Neural progenitor cell (in vitro differentiated cells): ENCODE results near the gene LRP1B. TPM values are rescaled to one million over a fixed set of nuclear protein-coding genes. Genes with fewer than 3 reads are reported as not detected.
"Not testable (repeated sequence)": the region's sequence is repeated elsewhere in the genome, so short reads cannot be mapped to it uniquely, and the experiment has no call there.

Experiments used
- DNase-seq: peaks from one replicate; pipeline ENCODE4 v3.0.0-alpha.2; 2016; ENCODE audit warnings: low spot score
- H2AFZ ChIP-seq: fragments of 200-600 bp; sonication (generic); replicated peaks from 2 replicates; pipeline ENCODE4 v1.6.1; 2016; ENCODE audit warnings: antibody characterized with exemption
- H3F3A ChIP-seq: fragments of 200-600 bp; sonication (generic); 2 replicates; pipeline ENCODE4 v1.6.1; 2016; ENCODE audit warnings: antibody characterized with exemption, low read depth
- H3K27ac ChIP-seq: fragments of 200-600 bp; sonication (generic); 2 replicates; pipeline ENCODE4 v1.5.1; 2016; ENCODE audit warnings: mild to moderate bottlenecking
- H3K27me3 ChIP-seq: fragments of 200-600 bp; sonication (generic); 2 replicates; pipeline ENCODE4 v1.6.1; 2016; ENCODE audit warnings: mild to moderate bottlenecking, moderate library complexity
- H3K36me3 ChIP-seq: fragments of 200-600 bp; sonication (generic); 2 replicates; pipeline ENCODE4 v1.5.1; 2016
- H3K4me1 ChIP-seq: fragments of 200-600 bp; sonication (generic); 2 replicates; pipeline ENCODE4 v1.6.1; 2016; ENCODE audit warnings: mixed run types
- H3K4me2 ChIP-seq: fragments of 200-600 bp; sonication (generic); 2 replicates; pipeline ENCODE4 v1.6.1; 2016
- H3K4me3 ChIP-seq: fragments of 200-600 bp; sonication (generic); 2 replicates; pipeline ENCODE4 v1.5.1; 2016
- H3K79me2 ChIP-seq: fragments of 200-600 bp; sonication (generic); 2 replicates; pipeline ENCODE4 v1.6.1; 2016; ENCODE audit warnings: low read depth
- H3K9ac ChIP-seq: fragments of 200-600 bp; sonication (generic); 2 replicates; pipeline ENCODE4 v1.6.1; 2016
- H3K9me3 ChIP-seq: fragments of 200-600 bp; sonication (generic); 2 replicates; pipeline ENCODE4 v1.5.1; 2016; ENCODE audit warnings: low read depth
- H4K20me1 ChIP-seq: fragments of 200-600 bp; sonication (generic); 2 replicates; pipeline ENCODE4 v1.6.1; 2016; ENCODE audit warnings: low read depth
- H3K27ac Mint-ChIP-seq: 3 replicates; pipeline ENCODE4 v1.8.0; 2021; ENCODE audit warnings: mixed read lengths
- H3K27me3 Mint-ChIP-seq: 2 replicates; pipeline ENCODE4 v1.8.0; 2022; ENCODE audit warnings: low read depth, mild to moderate bottlenecking, inconsistent platforms, moderate library complexity, mixed read lengths; ENCODE audit not compliant: insufficient read depth
- H3K36me3 Mint-ChIP-seq: 3 replicates; pipeline ENCODE4 v1.8.0; 2021; ENCODE audit warnings: mixed read lengths
- H3K4me1 Mint-ChIP-seq: 3 replicates; pipeline ENCODE4 v1.8.0; 2021; ENCODE audit warnings: mixed read lengths
- H3K4me3 Mint-ChIP-seq: 3 replicates; pipeline ENCODE4 v1.8.0; 2021; ENCODE audit warnings: mild to moderate bottlenecking, moderate library complexity, mixed read lengths
- H3K9me3 Mint-ChIP-seq: 3 replicates; pipeline ENCODE4 v1.8.0; 2020; ENCODE audit warnings: mixed read lengths
- EZH2 ChIP-seq: fragments of 200-600 bp; sonication (generic); IDR thresholded peaks from 2 replicates; pipeline ENCODE4 v1.6.1; 2017; ENCODE audit warnings: antibody characterized with exemption, mild to moderate bottlenecking, moderate library complexity
- EZH2phosphoT487 ChIP-seq: fragments of 200-600 bp; sonication (generic); IDR thresholded peaks from 2 replicates; pipeline ENCODE4 v1.6.1; 2017; ENCODE audit warnings: antibody characterized with exemption
- total RNA-seq: library from RNA; depleted of rRNA; stranded (reverse); fragments of >200 nt; gene quantifications from 2 replicates; pipeline ENCODE4 v1.2.3, GENCODE V29; 2015; ENCODE audit warnings: low replicate concordance
- TF ChIP-seq, protein P1 (sequence below): fragments of 200-600 bp; sonication (generic); IDR thresholded peaks from 2 replicates; pipeline ENCODE4 v1.5.1; 2017; ENCODE audit warnings: antibody characterized with exemption, mild to moderate bottlenecking

The LRP1B gene
- total RNA-seq, 1 donor from 2014 or later = not detected

DNA sequence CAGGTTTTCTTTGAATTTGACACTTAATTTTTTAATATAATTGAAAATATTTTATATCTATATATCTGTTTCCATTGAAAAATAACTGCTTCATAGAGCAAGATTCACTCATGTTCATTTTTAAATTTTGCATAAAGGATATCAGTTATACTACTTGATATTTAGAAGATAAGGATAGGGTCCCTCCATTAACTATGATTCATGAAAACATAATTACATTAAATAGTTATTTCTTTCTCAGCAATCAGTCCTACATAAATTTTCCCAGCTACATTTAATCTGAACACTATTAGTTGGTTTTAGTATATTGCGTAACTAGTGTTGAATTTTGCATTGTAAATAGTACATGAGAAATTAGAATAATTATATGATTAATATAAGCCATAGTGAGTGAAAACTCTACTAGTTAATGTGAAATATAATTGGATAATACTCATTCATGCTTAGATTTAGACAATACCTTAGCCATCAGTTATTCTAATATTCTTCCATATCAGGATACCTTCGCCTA, 42.7 kb downstream of the LRP1B start:
- H3K27ac ChIP-seq = no peak overlapping the region
- H3K4me3 Mint-ChIP-seq = no peak overlapping the region
- no peak for DNase-seq

DNA sequence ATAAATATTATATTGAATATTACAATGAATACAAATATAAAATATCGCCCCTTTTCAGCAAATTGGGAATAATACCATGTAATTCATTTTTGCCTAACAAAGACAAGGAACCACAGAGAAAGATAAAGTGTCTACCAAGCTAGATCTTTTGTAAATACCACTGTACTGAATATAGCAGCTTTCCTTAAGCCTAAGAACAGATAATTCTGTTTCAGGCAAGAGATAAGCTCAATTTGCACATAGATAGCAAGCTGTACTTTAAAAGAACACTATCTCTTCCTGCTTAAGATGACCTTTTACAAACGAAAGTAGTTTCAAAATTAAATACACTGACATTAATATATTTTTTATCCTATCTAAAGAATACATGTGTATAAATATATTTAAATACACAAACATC, 43.2 kb downstream of the LRP1B start:
- not testable (repeated sequence) for DNase-seq

More for the DNA sequence above, 42.7 kb downstream of the LRP1B start:
- Histone ChIP-seq H2AFZ (no peak overlapping the region), H3K4me1 (no peaks in the 10 kb centered on the region), H3K9me3 (no peaks in the 10 kb centered on the region), H3F3A (no peaks in the 10 kb centered on the region), H3K36me3 (no peaks in the 10 kb centered on the region), H3K79me2 (no peaks in the 10 kb centered on the region), H4K20me1 (no peaks in the 10 kb centered on the region), H3K27me3 (no peaks in the 10 kb centered on the region), H3K4me2 (no peak overlapping the region), H3K4me3 (no peak overlapping the region), H3K9ac (no peak overlapping the region)
- Mint-ChIP-seq H3K36me3 (no peaks in the 10 kb centered on the region), H3K9me3 (no peaks in the 10 kb centered on the region), H3K27me3 (peaks cover 2% of the 10 kb centered on the region), H3K27ac (no peak overlapping the region), H3K4me1 (no peaks in the 10 kb centered on the region)
- no peak for TF ChIP-seq EZH2
- TF ChIP-seq EZH2phosphoT487 = no peak
- TF ChIP-seq, protein P1, sequence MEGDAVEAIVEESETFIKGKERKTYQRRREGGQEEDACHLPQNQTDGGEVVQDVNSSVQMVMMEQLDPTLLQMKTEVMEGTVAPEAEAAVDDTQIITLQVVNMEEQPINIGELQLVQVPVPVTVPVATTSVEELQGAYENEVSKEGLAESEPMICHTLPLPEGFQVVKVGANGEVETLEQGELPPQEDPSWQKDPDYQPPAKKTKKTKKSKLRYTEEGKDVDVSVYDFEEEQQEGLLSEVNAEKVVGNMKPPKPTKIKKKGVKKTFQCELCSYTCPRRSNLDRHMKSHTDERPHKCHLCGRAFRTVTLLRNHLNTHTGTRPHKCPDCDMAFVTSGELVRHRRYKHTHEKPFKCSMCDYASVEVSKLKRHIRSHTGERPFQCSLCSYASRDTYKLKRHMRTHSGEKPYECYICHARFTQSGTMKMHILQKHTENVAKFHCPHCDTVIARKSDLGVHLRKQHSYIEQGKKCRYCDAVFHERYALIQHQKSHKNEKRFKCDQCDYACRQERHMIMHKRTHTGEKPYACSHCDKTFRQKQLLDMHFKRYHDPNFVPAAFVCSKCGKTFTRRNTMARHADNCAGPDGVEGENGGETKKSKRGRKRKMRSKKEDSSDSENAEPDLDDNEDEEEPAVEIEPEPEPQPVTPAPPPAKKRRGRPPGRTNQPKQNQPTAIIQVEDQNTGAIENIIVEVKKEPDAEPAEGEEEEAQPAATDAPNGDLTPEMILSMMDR = no peak

DNA sequence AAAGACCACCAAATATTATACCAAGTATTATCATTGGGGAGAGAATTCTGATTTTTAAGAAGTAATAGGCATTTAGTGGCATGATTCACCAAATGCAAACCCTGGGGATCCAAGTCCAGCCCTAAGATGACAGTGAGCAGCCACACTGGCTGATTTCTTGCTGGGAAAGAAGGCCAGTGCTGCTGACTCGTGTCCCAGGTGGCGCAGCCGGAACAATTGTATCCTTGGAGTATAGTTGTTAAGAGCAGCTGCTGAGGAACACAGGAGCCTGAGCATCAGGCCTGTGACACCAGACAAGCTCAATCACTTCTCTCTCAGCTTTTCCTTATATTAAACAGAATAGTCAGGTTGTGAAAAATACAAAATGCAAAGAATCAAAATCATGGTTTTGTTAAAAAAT, 48.4 kb downstream of the LRP1B start:
- Mint-ChIP-seq H3K36me3 (no peaks in the 10 kb centered on the region), H3K4me3 (no peak overlapping the region), H3K4me1 (peaks cover 7% of the 10 kb centered on the region), H3K27me3 (no peaks in the 10 kb centered on the region), H3K9me3 (no peaks in the 10 kb centered on the region), H3K27ac (no peak overlapping the region)
- Histone ChIP-seq H3K4me1 (no peaks in the 10 kb centered on the region), H3K27ac (no peak overlapping the region), H3K4me2 (no peak overlapping the region), H4K20me1 (no peaks in the 10 kb centered on the region), H3K79me2 (no peaks in the 10 kb centered on the region), H3K27me3 (no peaks in the 10 kb centered on the region), H3K36me3 (no peaks in the 10 kb centered on the region), H3K4me3 (no peak overlapping the region), H3K9ac (no peak overlapping the region), H3F3A (no peaks in the 10 kb centered on the region), H3K9me3 (no peaks in the 10 kb centered on the region), H2AFZ (no peak overlapping the region)
- TF ChIP-seq EZH2phosphoT487 (no peak), EZH2 (no peak)
- TF ChIP-seq, protein P1 = no peak
- peak; percentile 6 for DNase-seq

More for the DNA sequence above, 43.2 kb downstream of the LRP1B start:
- not testable (repeated sequence) for H3K9me3 ChIP-seq, H3K4me2 ChIP-seq, H3F3A ChIP-seq, H3K36me3 Mint-ChIP-seq, H3K36me3 ChIP-seq, H4K20me1 ChIP-seq, H3K9me3 Mint-ChIP-seq, H2AFZ ChIP-seq, H3K27me3 ChIP-seq, H3K27ac ChIP-seq, H3K4me1 Mint-ChIP-seq, H3K27ac Mint-ChIP-seq, H3K4me3 Mint-ChIP-seq, H3K4me3 ChIP-seq, H3K27me3 Mint-ChIP-seq, H3K4me1 ChIP-seq, H3K9ac ChIP-seq, H3K79me2 ChIP-seq

DNA sequence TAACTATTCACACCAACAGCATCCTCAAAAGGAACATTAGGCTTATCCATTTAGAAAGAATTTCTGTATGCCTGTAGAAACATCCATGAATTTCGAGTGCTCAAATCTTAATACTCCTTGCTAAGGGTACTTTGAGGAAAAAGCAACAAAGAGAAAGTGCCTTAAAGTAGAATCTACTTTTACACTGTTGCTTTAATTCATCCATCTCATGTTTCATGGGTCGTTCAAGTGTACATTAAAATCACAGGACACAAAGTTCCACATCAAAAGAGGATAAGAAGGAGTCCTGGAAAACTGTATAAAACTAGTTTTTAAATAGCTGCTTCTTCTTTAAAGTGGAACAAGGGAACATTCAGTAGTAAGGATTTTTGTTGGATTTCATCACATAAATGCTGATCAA, 54.5 kb downstream of the LRP1B start:
- Histone ChIP-seq H3K4me1 (no peaks in the 10 kb centered on the region), H3K27ac (no peak overlapping the region), H3K9ac (no peak overlapping the region), H3F3A (no peaks in the 10 kb centered on the region), H3K36me3 (no peaks in the 10 kb centered on the region), H3K4me3 (no peak overlapping the region), H3K27me3 (no peaks in the 10 kb centered on the region), H4K20me1 (no peaks in the 10 kb centered on the region), H3K9me3 (no peaks in the 10 kb centered on the region), H2AFZ (no peak overlapping the region), H3K4me2 (no peak overlapping the region), H3K79me2 (no peaks in the 10 kb centered on the region)
- DNase-seq = no peak
- H3K27me3 Mint-ChIP-seq = no peaks in the 10 kb centered on the region
- no peaks in the 10 kb centered on the region for H3K9me3 Mint-ChIP-seq
- no peak overlapping the region for H3K27ac Mint-ChIP-seq
- no peaks in the 10 kb centered on the region for H3K36me3 Mint-ChIP-seq
- peaks cover 7% of the 10 kb centered on the region for H3K4me1 Mint-ChIP-seq
- H3K4me3 Mint-ChIP-seq = no peak overlapping the region
- TF ChIP-seq, protein P1 = no peak
- TF ChIP-seq EZH2 (no peak), EZH2phosphoT487 (no peak)
